ENCODE data around the gene VAT1.

DNA sequence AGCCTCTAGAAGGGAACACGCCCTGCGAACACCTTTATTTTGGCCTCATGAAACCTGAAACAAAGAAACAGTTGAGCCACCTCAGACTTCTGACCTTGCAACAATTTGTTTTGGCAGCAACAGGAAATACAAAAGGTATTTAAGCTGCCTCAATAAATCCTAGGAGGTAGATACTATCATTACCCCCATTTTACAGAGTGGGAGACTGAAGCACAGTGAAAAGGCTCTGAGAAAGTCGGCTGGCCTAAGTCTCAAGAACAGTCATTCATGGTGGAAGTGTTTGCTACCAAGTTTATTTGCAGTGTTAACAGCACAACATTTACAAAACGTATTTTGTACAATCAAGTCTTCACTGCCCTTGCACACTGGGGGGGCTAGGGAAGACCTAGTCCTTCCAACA is 21.8 kb upstream of the VAT1 start:
- TF ChIP-seq TAF1 (IDR thresholded peaks at IDR 0.05; ENCODE audit: low read depth, low read length): no peak
- no peak for TF ChIP-seq POLR2A (IDR thresholded peaks at IDR 0.05; ENCODE audit: low read depth, low read length)
- no peak for TF ChIP-seq POLR2AphosphoS5 (IDR thresholded peaks at IDR 0.05; ENCODE audit: low read depth, low read length)
- no peak for TF ChIP-seq PAX5 (IDR thresholded peaks at IDR 0.05; ENCODE audit: insufficient read depth, low read length, severe bottlenecking)
- no peak for TF ChIP-seq POU2F2 (IDR thresholded peaks at IDR 0.05; ENCODE audit: low read depth, low read length)

All from GM12891 (cell line).